Activated CD4-positive, CD25-positive, alpha-beta regulatory T cell treated with anti-CD3 and anti-CD28 coated beads, Interleukin-2, amount 50 U/mL, for 16 hours (primary cell): ENCODE data around the gene ST6GAL1.

Experiments
- DNase-seq: peaks from one replicate; pipeline ENCODE4 v3.0.0-alpha.2; 2020; ENCODE audit warnings: low read depth, low spot score

ST6GAL1 gene

DNA sequence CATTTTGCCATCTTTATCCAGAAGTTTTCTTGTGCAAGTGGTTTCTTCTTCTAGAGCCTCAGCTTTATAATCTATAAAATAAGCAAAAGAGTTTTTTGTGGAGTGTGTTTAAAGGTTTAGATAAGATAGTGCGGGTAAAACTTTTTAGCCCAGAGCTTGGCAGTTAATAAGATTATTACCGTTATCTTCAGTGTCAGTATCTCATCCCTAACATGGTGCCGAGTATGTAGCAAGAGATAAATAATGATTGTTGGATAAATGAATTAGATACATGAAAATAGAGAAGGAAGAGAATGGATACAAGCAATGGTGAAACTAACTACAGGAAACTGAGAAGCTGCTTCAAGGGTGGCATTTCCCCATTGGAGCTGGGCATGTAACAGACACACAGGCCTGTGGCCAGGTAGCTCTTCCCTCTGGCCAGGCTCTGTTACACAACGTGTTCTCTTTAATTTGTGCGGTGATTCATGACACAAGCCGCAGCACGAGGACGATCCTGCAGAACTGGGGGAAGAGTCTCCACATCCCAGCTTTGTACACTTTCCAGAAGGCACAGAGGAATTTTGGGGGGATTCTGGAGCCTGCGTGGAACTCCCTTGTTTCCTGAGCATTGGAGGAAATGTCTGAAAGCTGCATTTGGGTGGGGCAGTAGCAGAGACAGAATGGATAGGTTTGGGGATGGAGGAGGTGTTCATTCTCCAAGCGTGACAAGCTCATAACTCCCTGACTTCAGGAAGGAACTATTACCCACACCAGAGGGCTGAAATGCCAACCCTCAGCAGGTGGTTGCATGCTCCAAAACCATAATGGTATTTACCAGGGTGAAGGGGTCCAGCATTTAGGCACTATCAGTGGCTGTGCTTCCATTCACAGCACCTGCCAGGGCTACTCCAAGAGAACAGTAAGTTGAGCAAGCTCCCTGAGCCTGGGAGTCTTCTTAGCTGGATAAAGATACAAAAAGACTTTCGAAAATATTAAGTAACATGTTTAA, 14.2 kb upstream of the ST6GAL1 start:
- no peak for DNase-seq

DNA sequence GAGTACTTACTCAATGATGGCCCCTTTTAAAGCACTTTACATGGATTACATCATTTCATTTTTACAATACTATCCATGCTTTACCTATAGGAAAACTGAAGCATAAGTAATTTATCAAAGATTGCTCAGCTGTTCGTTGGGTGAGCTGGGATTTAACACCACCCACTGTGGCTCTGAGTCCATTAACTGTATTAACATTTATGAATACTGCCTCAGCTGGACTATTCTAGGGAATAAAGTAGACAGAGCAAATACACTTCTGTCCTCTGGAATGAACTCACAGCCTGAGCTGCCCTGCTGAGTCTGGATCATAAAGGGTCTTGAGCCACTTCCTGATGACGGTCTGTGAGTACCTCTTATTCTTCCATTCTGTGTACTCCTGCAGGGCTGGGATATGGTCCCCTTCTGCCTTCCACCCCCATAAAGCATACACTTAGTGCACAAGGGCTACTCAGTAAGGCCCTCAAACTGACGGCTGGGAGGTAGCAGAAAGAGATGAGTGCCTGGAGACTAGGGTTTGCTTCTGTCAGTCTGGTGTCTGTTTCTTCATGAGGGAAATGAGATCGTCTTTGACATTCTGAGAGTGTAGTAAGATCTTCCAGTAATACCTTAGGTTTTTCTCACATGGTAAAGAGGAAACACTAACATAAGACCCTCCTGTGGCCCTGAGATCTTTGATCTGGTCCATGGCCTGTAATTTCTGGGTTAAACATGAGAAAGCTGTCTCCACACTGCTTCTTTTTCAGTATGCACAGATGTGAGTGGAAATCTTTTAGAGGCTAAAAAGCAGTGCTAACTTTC, 12.6 kb upstream of the ST6GAL1 start:
- DNase-seq: no peak

DNA sequence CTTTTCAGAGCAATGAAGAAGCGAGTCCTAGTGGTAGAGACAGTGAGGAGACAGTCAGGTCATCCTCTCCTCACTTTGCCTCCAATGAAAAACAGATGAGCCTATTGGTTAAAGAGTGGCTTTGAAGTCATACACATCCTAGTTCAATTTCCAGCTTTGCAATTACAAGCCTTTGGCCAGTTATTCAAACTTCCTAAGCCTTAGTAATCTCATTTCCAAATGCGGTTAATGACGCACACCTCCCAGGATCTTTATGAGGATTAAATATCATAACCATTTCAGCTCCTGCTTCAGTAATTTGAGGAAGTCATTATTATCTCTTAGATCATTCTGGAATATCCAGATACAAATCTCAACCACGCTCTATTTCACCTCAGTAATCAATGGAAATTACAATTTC, 10.0 kb upstream of the ST6GAL1 start:
- DNase-seq: no peak

DNA sequence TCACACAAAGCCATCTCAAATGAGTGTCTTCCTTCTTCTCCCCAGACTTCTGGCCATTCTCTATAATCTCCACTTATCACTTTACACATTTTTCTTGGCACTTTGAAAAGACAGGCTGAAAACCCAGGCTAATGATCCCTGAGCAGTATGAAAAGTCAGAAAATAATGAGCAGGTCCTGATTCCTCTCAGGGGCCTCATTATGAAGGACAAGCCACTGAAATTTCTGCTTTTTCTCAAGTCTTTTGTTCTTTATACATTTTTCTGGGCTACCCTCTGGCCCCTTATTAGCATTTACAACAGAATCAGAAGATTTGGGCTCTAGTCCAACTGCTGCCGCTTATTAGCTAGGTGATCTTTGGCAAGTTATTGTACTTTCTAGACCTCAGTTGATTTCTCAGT, 9.5 kb upstream of the ST6GAL1 start:
- no peak for DNase-seq

DNA sequence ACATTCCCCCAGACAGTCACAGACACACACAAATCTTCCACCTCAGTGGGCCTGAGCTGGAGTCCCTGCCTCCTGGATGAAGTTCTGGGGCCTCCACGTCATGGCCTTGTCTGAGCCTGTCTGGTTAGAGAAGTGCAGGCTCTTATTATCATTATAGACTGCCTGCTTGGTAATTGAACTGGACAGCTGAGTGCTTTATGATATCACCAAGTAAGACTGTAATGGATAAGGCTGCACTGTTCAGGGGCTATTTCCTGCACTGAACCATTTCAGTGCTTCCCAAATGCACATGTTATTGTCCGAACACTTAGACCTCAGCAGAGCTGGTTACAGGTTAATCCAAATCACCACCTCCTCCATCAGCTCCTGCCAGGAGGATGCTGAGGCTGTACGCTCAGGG, 8.7 kb upstream of the ST6GAL1 start:
- no peak for DNase-seq

DNA sequence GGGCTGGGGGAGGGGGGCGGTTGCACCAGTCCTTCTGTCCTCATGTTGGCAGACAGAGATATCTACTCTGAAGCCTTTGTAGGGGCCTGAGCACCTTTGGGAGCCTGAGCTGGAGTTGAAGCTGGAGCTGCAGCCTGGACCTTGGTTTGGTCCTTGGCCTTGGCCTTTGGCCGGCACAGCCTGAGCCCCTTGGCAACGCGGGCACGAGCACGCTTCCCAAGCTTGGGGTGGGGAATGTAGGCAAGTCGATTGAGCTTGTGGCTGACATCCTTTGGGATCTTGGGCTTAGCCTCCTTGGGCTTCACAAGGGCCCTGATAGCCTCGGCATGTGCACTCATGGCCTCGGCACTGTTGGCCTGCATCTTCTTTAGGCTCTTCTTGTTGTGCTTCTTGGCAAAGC, 8.1 kb upstream of the ST6GAL1 start:
- DNase-seq: no peak

DNA sequence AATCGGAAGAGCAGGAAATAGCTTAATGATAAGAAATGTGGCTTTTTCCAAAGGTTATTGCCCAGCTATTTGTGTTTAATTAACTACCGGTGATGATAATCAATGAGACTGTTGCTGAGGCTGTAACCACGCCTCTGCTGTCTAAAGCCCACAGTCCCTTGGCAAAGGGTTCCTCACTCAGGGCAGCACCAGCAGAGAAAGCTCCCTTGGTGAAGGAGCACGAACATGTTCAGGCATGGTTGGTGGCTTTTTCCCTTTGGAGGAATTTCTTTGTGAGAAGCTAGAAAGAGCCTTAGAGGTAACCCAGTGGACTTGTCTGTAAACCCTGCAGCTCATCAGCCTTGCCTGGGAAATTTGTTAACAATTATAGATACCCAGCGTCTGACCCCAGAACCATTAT, 7.5 kb upstream of the ST6GAL1 start:
- DNase-seq: no peak

- no peak for DNase-seq
Measured at GRCh38 chr3:186923241-186923640, 7.1 kb upstream of the ST6GAL1 start.

DNA sequence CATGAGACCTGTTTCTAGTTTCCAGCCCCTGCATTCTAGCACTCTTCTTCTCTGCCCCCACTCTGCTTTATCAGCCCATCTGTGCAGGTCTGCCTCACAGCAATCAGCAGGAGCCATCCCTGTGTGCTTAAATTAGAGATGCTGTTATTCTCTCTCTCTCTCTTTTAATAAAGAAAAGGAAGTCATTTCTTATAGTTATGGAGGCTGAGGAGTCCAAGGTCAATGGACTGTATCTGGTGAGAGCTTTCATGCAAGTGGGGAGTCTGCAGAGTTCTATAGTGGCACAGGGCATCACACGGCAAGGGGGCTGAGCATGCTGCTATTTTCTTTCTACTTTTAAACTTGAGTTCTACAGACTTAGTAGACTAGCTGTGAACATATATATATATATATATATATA, 4.5 kb upstream of the ST6GAL1 start:
- DNase-seq: no peak

GRCh38 chr3:186929186-186929585, 1.1 kb upstream of the ST6GAL1 start:
- no peak for DNase-seq

GRCh38 chr3:186929685-186930084, 641 bp upstream of the ST6GAL1 start:
- no peak for DNase-seq

DNA sequence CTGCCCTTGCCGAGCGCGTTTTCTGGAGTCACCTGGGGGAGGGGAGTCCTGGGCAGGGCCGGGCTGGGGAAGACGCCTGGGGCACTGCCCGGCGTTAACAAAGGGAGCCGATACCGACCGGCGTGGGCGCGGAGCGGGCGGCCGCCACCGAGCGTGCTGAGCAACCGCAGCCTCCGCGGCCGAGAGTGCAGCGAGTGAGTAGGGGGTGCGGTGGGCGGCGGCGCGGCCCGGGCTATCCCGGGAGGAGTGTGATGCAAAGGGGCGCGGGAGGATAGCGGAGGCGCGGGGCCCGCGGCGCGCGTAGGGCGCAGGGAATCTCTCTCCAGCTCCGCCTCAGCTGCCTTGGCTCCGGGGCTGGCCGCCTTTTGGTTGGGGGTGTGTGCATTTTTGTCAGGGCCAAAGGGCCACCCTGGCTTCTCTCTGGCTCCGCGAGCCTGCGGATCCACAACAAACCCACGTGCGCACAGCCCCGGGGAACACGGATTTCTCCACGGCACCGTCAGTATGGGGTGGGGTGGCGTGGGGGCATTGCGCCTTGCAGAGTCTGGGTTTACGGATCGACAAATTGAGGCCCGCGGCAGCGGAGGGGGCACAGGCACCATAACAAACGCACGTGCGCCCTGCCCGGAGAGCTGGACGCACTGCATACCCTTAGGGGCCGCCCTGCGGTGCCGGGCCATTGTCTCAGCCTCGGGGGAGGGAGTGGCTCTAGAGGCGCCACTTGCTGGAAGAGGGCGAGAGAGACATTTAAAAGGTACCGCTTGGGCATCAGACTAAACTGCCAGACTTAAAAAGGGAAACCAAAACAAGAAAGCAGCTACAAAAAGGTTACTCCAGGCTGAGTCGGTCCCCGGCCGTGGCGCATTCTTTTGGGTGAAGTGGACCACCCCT, 560 bp downstream of the ST6GAL1 start:
- DNase-seq: peak; percentile 45

GRCh38 chr3:186931532-186932280, 1.4 kb downstream of the ST6GAL1 start:
- peak; percentile 44 for DNase-seq

- no peak for DNase-seq
Measured at GRCh38 chr3:186932281-186933181, 2.2 kb downstream of the ST6GAL1 start.

DNA sequence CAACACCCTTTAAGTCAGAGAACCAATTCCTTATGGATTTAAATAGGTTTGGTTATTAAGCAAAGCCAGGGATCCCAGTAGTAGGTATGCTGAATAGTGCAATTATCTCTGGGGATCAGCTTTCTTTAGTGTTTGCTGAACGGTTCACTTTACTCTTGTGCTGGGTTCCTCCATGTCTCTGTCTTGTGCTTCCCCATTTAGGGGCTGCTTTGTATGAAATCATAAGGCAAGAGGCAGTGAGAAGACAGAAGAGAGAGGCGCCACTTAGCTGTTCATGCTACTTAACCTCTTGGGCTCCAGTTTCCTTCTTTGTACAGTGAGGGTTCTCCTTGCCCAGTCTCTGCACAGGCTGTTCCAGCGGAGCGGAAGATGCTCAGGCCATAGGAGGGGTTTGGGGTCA, 3.5 kb downstream of the ST6GAL1 start:
- DNase-seq: no peak

DNA sequence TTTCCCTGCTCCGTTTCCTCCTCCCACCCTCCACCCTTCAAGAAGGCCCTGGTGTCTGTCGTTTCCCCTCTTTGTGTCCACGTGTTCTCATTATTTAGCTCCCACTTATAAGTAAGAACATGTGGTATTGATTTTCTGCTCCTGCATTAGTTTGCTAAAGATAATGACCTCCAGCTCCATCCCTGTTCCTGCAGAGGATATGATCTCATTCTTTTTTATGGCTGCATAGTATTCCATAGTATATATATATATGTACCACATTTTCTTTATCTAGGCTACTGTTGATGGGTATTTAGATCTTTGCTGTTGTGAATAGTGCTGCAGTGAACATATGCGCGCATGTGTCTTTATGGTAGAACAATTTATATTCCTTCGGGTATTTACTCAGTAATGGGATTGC, 4.8 kb downstream of the ST6GAL1 start:
- no peak for DNase-seq

GRCh38 chr3:186937017-186937875, 6.9 kb downstream of the ST6GAL1 start:
- no peak for DNase-seq

DNA sequence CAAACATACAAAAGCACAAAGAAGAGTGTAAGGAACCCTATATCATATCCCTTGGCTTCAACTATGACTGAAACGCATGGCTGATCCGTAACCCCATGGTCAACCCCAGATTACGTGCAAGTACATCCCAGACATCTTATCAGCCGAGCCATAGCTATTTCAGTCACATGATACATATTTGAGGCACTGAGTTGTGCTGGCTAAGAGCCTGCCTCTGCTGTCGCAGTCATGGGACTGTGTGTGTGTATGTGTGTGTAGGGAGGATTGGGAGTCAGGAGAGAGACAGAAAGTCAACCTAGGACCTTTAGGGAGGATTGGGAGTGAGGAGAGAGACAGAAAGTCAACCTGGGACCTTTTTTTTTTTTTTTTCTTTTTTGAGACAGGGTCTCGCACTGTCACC, 8.4 kb downstream of the ST6GAL1 start:
- no peak for DNase-seq

DNA sequence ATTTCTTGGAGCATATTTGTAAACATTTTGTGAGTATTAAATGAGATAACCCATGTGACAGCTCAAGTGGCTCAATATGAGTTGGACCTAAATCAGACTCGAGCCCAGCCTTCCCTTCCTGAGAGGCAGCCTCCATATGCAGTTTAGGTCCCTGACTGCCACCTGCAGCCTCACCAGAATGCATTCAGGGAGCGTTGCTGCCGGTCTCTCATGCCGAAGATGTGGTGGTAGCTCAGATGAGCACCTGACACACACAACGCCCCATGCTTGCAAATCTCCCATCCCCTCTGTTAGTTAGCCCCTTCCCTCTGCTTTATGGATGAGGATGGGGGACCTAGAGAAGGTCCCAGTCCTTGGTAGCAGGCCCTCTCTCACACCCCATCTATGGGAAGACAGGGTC, 9.2 kb downstream of the ST6GAL1 start:
- DNase-seq: no peak
